OCI-LY7 (cell line): ENCODE results near the gene FTO.

Experiments used
- CTCF ChIP-seq: fragments of 200-600 bp; sonication (generic); conservative IDR thresholded peaks from 2 replicates; pipeline ENCODE4 v1.5.1; 2014; ENCODE audit warnings: mild to moderate bottlenecking, antibody characterized with exemption, low read length, moderate library complexity, mixed read lengths
- EZH2phosphoT487 ChIP-seq: fragments of 200-600 bp; sonication (generic); IDR thresholded peaks from 2 replicates; pipeline ENCODE4 v1.6.1; 2018; ENCODE audit warnings: low read depth, borderline replicate concordance, mild to moderate bottlenecking, mixed run types, antibody characterized with exemption, low read length, moderate library complexity, mixed read lengths

- no peak for TF ChIP-seq CTCF
- TF ChIP-seq EZH2phosphoT487 = no peak
Observed at GRCh38 chr16:53745086-53745485, 41.1 kb downstream of the FTO start.
